Brain microvascular endothelial cell (primary cell): ENCODE results near the gene PLEKHA4.
"Not testable (repeated sequence)": the region's sequence is repeated elsewhere in the genome, so short reads cannot be mapped to it uniquely, and the experiment has no call there.

Experiments used
- DNase-seq: peaks from one replicate; pipeline ENCODE4 v3.0.0-alpha.2; 2020
- H3K27ac ChIP-seq: fragments of 250-450 bp; sonication (Bioruptor Pico); 2 replicates; pipeline ENCODE4 v1.5.1; 2020; ENCODE audit warnings: mild to moderate bottlenecking, moderate library complexity
- H3K27me3 ChIP-seq: fragments of 250-450 bp; sonication (Bioruptor Pico); replicated peaks from 2 replicates; pipeline ENCODE4 v1.5.1; 2020; ENCODE audit warnings: mild to moderate bottlenecking
- H3K36me3 ChIP-seq: fragments of 250-450 bp; sonication (Bioruptor Pico); replicated peaks from 2 replicates; pipeline ENCODE4 v1.5.1; 2020; ENCODE audit warnings: mild to moderate bottlenecking
- H3K4me3 ChIP-seq: 2 replicates; pipeline ENCODE4 v1.5.1; 2011; ENCODE audit warnings: low read depth, mild to moderate bottlenecking, control low read depth, low read length, moderate library complexity
- in situ Hi-C: cut with HindIII; loops from 2 replicates; pipeline ENCODE4 v1.10.0; 2017; ENCODE audit warnings: low sequenced_read_pairs, low pct_ligation_motif_present
- TF ChIP-seq, protein P1 (sequence below): IDR thresholded peaks from 2 replicates; pipeline ENCODE4 v1.5.1; 2011; ENCODE audit warnings: low read depth, mild to moderate bottlenecking, moderate library complexity, low read length, control low read depth, inconsistent platforms; ENCODE audit errors: missing control alignments

Gene PLEKHA4

DNA sequence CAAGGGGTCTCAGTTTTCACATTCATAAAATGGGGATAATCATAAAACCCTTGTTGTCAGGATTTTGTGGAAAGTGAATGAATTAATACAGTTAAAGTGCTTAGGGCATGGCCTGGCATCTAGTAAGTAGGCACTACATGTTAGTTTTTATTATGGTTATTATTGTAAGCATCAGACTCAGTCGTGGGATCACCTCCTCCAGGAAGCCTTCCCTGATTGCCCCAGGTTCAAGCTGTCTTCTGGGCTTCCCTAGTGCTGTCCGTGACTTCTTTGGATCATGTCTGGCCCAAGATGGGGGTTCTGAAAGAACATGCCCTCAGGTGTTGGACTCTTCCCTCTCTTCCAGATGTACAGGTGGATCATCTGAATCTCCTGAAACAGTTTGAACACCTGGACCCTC, 42.4 kb upstream of the PLEKHA4 start:
- no peak overlapping the region for H3K4me3 ChIP-seq
- no peak for DNase-seq
- no peak overlapping the region for H3K27ac ChIP-seq
- H3K36me3 ChIP-seq = peaks cover 56% of the 10 kb centered on the region
- TF ChIP-seq, protein P1, sequence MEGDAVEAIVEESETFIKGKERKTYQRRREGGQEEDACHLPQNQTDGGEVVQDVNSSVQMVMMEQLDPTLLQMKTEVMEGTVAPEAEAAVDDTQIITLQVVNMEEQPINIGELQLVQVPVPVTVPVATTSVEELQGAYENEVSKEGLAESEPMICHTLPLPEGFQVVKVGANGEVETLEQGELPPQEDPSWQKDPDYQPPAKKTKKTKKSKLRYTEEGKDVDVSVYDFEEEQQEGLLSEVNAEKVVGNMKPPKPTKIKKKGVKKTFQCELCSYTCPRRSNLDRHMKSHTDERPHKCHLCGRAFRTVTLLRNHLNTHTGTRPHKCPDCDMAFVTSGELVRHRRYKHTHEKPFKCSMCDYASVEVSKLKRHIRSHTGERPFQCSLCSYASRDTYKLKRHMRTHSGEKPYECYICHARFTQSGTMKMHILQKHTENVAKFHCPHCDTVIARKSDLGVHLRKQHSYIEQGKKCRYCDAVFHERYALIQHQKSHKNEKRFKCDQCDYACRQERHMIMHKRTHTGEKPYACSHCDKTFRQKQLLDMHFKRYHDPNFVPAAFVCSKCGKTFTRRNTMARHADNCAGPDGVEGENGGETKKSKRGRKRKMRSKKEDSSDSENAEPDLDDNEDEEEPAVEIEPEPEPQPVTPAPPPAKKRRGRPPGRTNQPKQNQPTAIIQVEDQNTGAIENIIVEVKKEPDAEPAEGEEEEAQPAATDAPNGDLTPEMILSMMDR = no peak
- in situ Hi-C loops = no loop called here
- H3K27me3 ChIP-seq = no peaks in the 10 kb centered on the region

DNA sequence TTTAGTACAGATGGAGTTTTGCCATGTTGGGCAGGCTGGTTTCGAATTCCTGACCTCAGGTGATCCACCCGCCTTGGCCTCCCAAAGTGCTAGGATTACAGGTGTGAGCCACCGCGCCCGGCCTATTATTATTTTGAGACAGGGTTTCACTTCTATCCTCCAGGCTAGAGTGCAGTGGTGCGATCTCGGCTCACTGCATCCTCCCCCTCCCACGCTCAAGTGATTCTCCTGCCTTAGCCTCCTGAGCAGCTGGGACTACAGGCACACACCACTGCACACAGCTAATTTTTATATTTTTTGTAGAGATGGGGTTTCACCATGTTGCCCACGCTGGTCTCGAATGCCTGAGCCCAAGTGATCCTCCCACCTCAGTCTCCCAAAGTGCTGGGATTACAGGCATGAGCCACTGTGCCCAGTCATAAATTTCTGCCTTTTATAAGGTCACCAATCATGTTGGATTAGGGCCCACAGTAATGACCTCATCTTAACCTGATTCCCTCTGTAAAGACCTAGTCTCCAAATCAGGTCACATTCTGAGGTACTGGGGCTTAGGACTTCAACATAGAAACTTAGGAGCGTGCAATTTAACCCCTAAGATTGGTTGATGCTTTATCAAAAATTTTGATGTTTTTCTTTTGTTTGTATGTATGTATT, 41.1 kb upstream of the PLEKHA4 start:
- in situ Hi-C loops, H3K27ac ChIP-seq, H3K4me3 ChIP-seq, DNase-seq, H3K27me3 ChIP-seq: not testable (repeated sequence)
- peaks cover 52% of the 10 kb centered on the region for H3K36me3 ChIP-seq

DNA sequence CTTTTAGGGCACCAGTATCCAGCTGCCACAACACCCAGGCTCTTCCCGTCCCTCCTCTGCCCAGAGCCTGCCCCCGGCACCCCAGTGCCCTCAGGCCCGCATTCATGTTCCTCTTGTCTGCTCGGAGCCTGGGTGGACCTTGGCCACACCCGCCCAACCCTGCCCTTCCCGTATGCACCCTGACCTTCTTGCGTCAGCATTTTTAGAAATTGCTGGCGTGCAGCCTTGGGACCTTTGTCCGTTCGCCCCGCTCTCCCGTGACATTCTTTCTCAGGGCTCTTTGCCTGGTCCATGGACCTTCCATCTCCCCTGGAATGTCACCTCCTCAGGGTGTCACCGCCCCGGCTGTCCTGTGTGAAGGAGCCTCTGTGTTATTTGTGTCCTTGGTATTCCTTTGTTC, 39.3 kb upstream of the PLEKHA4 start:
- H3K36me3 ChIP-seq = peaks cover 35% of the 10 kb centered on the region
- TF ChIP-seq, protein P1 = no peak
- H3K27me3 ChIP-seq = no peaks in the 10 kb centered on the region
- no peak overlapping the region for H3K4me3 ChIP-seq
- DNase-seq = no peak
- no peak overlapping the region for H3K27ac ChIP-seq
- in situ Hi-C loops = no loop called here

DNA sequence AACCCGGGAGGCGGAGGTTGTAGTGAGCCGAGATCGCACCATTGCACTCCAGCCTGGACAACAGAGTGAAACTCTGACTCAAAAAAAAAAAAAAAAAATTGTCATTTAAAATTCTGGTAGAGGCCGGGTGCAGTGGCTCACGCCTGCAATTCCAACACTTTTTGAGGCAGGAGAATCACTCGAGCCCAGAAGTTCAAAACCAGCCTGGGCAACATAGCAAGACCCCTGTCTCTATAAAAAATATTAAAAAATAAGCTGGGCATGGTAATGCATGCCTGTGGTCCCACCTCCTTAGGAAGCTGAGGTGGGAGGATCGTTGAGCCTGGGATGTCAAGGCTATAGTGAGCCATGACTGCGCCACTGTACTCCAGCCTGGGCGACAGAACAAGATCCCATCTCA, 37.9 kb upstream of the PLEKHA4 start:
- Histone ChIP-seq H3K27ac (no peak overlapping the region), H3K36me3 (peaks cover 28% of the 10 kb centered on the region), H3K27me3 (no peaks in the 10 kb centered on the region), H3K4me3 (no peak overlapping the region)
- TF ChIP-seq, protein P1 = no peak
- DNase-seq = no peak
- in situ Hi-C loops = no loop called here

DNA sequence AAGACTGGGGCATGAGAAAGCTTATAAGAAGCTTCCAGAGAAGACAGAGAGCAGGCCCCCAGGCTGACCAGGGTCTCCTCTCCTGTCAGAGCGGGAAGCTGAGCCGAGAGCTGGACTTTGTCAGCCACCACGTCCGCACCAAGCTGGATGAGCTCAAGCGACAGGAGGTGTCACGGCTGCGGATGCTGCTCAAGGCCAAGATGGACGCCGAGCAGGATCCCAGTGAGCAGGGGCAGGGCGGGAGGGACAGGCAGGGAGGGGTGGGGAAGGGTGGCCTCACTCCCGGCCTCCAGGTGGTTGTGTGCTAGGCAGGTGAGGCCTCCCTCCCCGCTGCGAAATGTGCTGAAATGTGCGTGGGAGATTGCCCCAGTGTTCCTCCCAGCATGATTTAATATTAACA, 37.2 kb upstream of the PLEKHA4 start:
- Histone ChIP-seq H3K4me3 (no peak overlapping the region), H3K36me3 (peaks cover 28% of the 10 kb centered on the region), H3K27ac (no peak overlapping the region), H3K27me3 (no peaks in the 10 kb centered on the region)
- TF ChIP-seq, protein P1 = no peak
- no peak for DNase-seq
- in situ Hi-C loops = no loop called here

DNA sequence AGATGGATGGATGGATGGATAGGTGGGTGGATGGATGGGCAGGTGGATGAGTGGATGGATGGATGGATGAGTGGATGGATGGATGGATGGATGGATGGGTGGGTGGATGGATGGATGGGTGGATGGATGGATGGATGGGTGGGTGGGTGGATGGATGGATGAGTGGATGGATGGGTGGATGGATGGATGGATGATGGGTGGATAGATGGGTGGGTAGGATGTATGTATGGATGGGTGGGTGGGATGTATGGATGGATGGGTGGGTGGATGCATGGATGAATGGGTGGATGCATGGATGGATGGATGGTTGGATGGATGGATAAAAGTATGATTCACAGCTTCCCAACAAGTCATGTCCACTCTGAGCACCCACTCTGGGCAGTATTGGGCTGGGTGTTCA, 35.4 kb upstream of the PLEKHA4 start:
- H3K36me3 ChIP-seq = peaks cover 18% of the 10 kb centered on the region
- H3K27ac ChIP-seq, DNase-seq, H3K4me3 ChIP-seq, in situ Hi-C loops, H3K27me3 ChIP-seq: not testable (repeated sequence)

DNA sequence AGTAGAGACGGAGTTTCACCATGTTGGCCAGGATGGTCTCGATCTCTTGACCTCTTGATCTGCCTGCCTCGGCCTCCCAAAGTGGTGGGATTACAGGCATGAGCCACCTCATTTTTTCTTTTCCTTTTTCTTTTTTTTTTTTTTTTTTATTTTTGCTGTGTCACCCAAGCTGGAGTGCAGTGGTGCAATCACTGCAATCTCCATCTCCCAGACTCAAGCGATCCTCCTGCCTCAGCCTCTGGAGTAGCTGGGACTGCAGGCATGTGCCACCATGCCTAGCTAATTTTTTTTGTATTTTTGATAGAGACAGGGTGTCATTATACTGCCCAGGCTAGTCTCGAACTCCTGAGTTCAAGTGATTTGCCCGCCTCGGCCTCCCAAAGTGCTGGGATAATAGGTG, 33.9 kb upstream of the PLEKHA4 start:
- H3K36me3 ChIP-seq, H3K4me3 ChIP-seq, H3K27me3 ChIP-seq, in situ Hi-C loops, H3K27ac ChIP-seq, DNase-seq: not testable (repeated sequence)
